GM12872 (cell line): ENCODE measurements around the gene ATP11A.

ENCODE experiments used
- CTCF ChIP-seq: IDR thresholded peaks from 3 replicates; pipeline ENCODE4 v1.5.1; 2011; ENCODE audit warnings: low read depth, mild to moderate bottlenecking, low read length, moderate library complexity; ENCODE audit not compliant: insufficient read depth

ATP11A gene

GRCh38 chr13:112855859-112856258 lies 166.0 kb downstream of the ATP11A start:
- TF ChIP-seq CTCF, result no peak

- TF ChIP-seq CTCF, result no peak
Observed at GRCh38 chr13:112857914-112858490, 168.2 kb downstream of the ATP11A start.

- no peak for TF ChIP-seq CTCF
Observed at GRCh38 chr13:112859128-112859816, 169.4 kb downstream of the ATP11A start.

GRCh38 chr13:112859817-112860190 lies 170.0 kb downstream of the ATP11A start:
- TF ChIP-seq CTCF, result no peak

- TF ChIP-seq CTCF, result no peak
Observed at GRCh38 chr13:112861876-112862615, 172.2 kb downstream of the ATP11A start.

GRCh38 chr13:112867301-112867711 lies 177.5 kb downstream of the ATP11A start:
- TF ChIP-seq CTCF, result no peak

GRCh38 chr13:112868308-112868707 lies 178.5 kb downstream of the ATP11A start:
- TF ChIP-seq CTCF, result no peak
